ENCODE measurements around the gene SSH2. TPM values are rescaled to one million over a fixed set of nuclear protein-coding genes. Genes with fewer than 3 reads are reported as not detected.
"Not testable (repeated sequence)": the region's sequence is repeated elsewhere in the genome, so short reads cannot be mapped to it uniquely, and the experiment has no call there.

SSH2 gene
- total RNA-seq, 1 donor: 13.0 TPM

GRCh38 chr17:29787995-29788394 is 142.0 kb downstream of the SSH2 start:
- H3K4me3 ChIP-seq (ENCODE audit: insufficient read depth, low read length): no peak overlapping the region
- H3K27me3 ChIP-seq (ENCODE audit: insufficient read depth, low read length): no peaks in the 10 kb centered on the region
- no peak overlapping the region for H3K27ac ChIP-seq (ENCODE audit: low read depth, low read length)
- no peak overlapping the region for H3K4me2 ChIP-seq (ENCODE audit: insufficient read depth, low read length)
- TF ChIP-seq CTCF (IDR thresholded peaks at IDR 0.05; ENCODE audit: extremely low read depth, low read depth, low read length): no peak
- DNase-seq (ENCODE audit: insufficient read length, low spot score, missing footprints): no peak
- no peak overlapping the region for H2AFZ ChIP-seq (ENCODE audit: low read length)
- H4K20me1 ChIP-seq (ENCODE audit: insufficient read depth, low read length): no peaks in the 10 kb centered on the region
- H3K36me3 ChIP-seq (ENCODE audit: insufficient read depth, low read length): no peaks in the 10 kb centered on the region
- no peaks in the 10 kb centered on the region for H3K9me3 ChIP-seq (ENCODE audit: low read depth, low read length)
- no peaks in the 10 kb centered on the region for H3K79me2 ChIP-seq (ENCODE audit: insufficient read depth, low read length)
- H3K4me1 ChIP-seq (ENCODE audit: insufficient read depth, low read length): peaks cover 6% of the 10 kb centered on the region

GRCh38 chr17:29782917-29783316 is 147.1 kb downstream of the SSH2 start:
- H3K79me2 ChIP-seq (ENCODE audit: insufficient read depth, low read length): no peaks in the 10 kb centered on the region
- no peaks in the 10 kb centered on the region for H3K27me3 ChIP-seq (ENCODE audit: insufficient read depth, low read length)
- H3K9me3 ChIP-seq (ENCODE audit: low read depth, low read length): no peaks in the 10 kb centered on the region
- no peaks in the 10 kb centered on the region for H3K36me3 ChIP-seq (ENCODE audit: insufficient read depth, low read length)
- TF ChIP-seq CTCF (IDR thresholded peaks at IDR 0.05; ENCODE audit: extremely low read depth, low read depth, low read length): no peak
- peaks cover 6% of the 10 kb centered on the region for H3K4me1 ChIP-seq (ENCODE audit: insufficient read depth, low read length)
- no peaks in the 10 kb centered on the region for H4K20me1 ChIP-seq (ENCODE audit: insufficient read depth, low read length)
- no peak for DNase-seq (ENCODE audit: insufficient read length, low spot score, missing footprints)
- H2AFZ ChIP-seq (ENCODE audit: low read length): no peak overlapping the region
- H3K4me3 ChIP-seq (ENCODE audit: insufficient read depth, low read length): no peak overlapping the region
- no peak overlapping the region for H3K27ac ChIP-seq (ENCODE audit: low read depth, low read length)
- no peak overlapping the region for H3K4me2 ChIP-seq (ENCODE audit: insufficient read depth, low read length)

GRCh38 chr17:29779812-29780190 is 150.2 kb downstream of the SSH2 start:
- not testable (repeated sequence) for H3K79me2 ChIP-seq (ENCODE audit: insufficient read depth, low read length); H3K27ac ChIP-seq (ENCODE audit: low read depth, low read length); DNase-seq (ENCODE audit: insufficient read length, low spot score, missing footprints); H2AFZ ChIP-seq (ENCODE audit: low read length); H3K4me3 ChIP-seq (ENCODE audit: insufficient read depth, low read length); H3K27me3 ChIP-seq (ENCODE audit: insufficient read depth, low read length); H4K20me1 ChIP-seq (ENCODE audit: insufficient read depth, low read length); H3K9me3 ChIP-seq (ENCODE audit: low read depth, low read length); H3K36me3 ChIP-seq (ENCODE audit: insufficient read depth, low read length); H3K4me1 ChIP-seq (ENCODE audit: insufficient read depth, low read length); H3K4me2 ChIP-seq (ENCODE audit: insufficient read depth, low read length)

- peak; percentile 84 for TF ChIP-seq CTCF (IDR thresholded peaks at IDR 0.05; ENCODE audit: extremely low read depth, low read depth, low read length)
- DNase-seq (ENCODE audit: insufficient read length, low spot score, missing footprints): peak; percentile 91
- no peak overlapping the region for H3K27ac ChIP-seq (ENCODE audit: low read depth, low read length)
- no peaks in the 10 kb centered on the region for H3K9me3 ChIP-seq (ENCODE audit: low read depth, low read length)
- no peak overlapping the region for H2AFZ ChIP-seq (ENCODE audit: low read length)
- H3K36me3 ChIP-seq (ENCODE audit: insufficient read depth, low read length): no peaks in the 10 kb centered on the region
- no peaks in the 10 kb centered on the region for H3K79me2 ChIP-seq (ENCODE audit: insufficient read depth, low read length)
- H3K4me3 ChIP-seq (ENCODE audit: insufficient read depth, low read length): no peak overlapping the region
- H3K4me1 ChIP-seq (ENCODE audit: insufficient read depth, low read length): no peaks in the 10 kb centered on the region
- no peaks in the 10 kb centered on the region for H4K20me1 ChIP-seq (ENCODE audit: insufficient read depth, low read length)
- H3K4me2 ChIP-seq (ENCODE audit: insufficient read depth, low read length): no peak overlapping the region
- H3K27me3 ChIP-seq (ENCODE audit: insufficient read depth, low read length): no peaks in the 10 kb centered on the region
These were observed 150.8 kb downstream of the SSH2 start for GRCh38 chr17:29778956-29779811.

All from osteoblast (primary cell).